DOHH2 (cell line): ENCODE measurements around the gene LIMS2.

Experiments
- H3F3A ChIP-seq: fragments of 200-600 bp; sonication (generic), shearing (Covaris generic); 2 replicates; pipeline ENCODE4 v1.6.0; 2016; ENCODE audit warnings: antibody characterized with exemption, mild to moderate bottlenecking; ENCODE audit not compliant: control insufficient read depth, insufficient read depth
- H3K27ac ChIP-seq: fragments of 200-600 bp; sonication (generic); 2 replicates; pipeline ENCODE4 v1.5.1; 2014; ENCODE audit warnings: low read depth, mild to moderate bottlenecking, low read length, moderate library complexity
- H3K27me3 ChIP-seq: fragments of 200-600 bp; sonication (generic); 2 replicates; pipeline ENCODE4 v1.6.1; 2014; ENCODE audit warnings: mild to moderate bottlenecking, low read length, mixed read lengths; ENCODE audit not compliant: control insufficient read depth
- H3K36me3 ChIP-seq: fragments of 200-600 bp; sonication (generic); 2 replicates; pipeline ENCODE4 v1.6.1; 2014; ENCODE audit warnings: mild to moderate bottlenecking, low read length, moderate library complexity, mixed read lengths; ENCODE audit not compliant: control insufficient read depth
- H3K4me1 ChIP-seq: fragments of 200-600 bp; sonication (generic); 2 replicates; pipeline ENCODE4 v1.6.1; 2014; ENCODE audit warnings: mild to moderate bottlenecking, low read length, mixed read lengths; ENCODE audit not compliant: control insufficient read depth
- H3K4me2 ChIP-seq: fragments of 200-600 bp; sonication (generic); 2 replicates; pipeline ENCODE4 v1.6.0; 2014; ENCODE audit warnings: mild to moderate bottlenecking, low read length, moderate library complexity
- H3K4me3 ChIP-seq: fragments of 200-600 bp; sonication (generic); 2 replicates; pipeline ENCODE4 v1.5.1; 2014; ENCODE audit warnings: mild to moderate bottlenecking, low read length, mixed read lengths
- H3K79me2 ChIP-seq: fragments of 200-600 bp; sonication (generic); 2 replicates; pipeline ENCODE4 v1.6.1; 2014; ENCODE audit warnings: mild to moderate bottlenecking, low read length, mixed read lengths; ENCODE audit not compliant: control insufficient read depth
- H3K9me2 ChIP-seq: fragments of 200-600 bp; sonication (generic); replicated peaks from 2 replicates; pipeline ENCODE4 v1.6.1; 2014; ENCODE audit warnings: mild to moderate bottlenecking, low read length, mixed read lengths; ENCODE audit not compliant: control insufficient read depth
- H3K9me3 ChIP-seq: fragments of 200-600 bp; sonication (generic); 2 replicates; pipeline ENCODE4 v1.6.1; 2014; ENCODE audit warnings: antibody characterized with exemption, low read length, mixed read lengths; ENCODE audit not compliant: control insufficient read depth, insufficient read depth
- H4K20me1 ChIP-seq: fragments of 200-600 bp; sonication (generic); 2 replicates; pipeline ENCODE4 v1.6.0; 2014; ENCODE audit warnings: low read depth, mild to moderate bottlenecking, antibody characterized with exemption, low read length, moderate library complexity; ENCODE audit not compliant: control insufficient read depth, insufficient read depth
- CTCF ChIP-seq: fragments of 200-600 bp; sonication (generic); IDR thresholded peaks from one replicate; pipeline ENCODE4 v1.5.1; 2014; ENCODE audit warnings: antibody characterized with exemption, mild to moderate bottlenecking, low read depth, low read length; ENCODE audit not compliant: poor library complexity, severe bottlenecking
- EZH2phosphoT487 ChIP-seq: fragments of 200-600 bp; sonication (generic); IDR thresholded peaks from 2 replicates; pipeline ENCODE4 v1.6.1; 2017; ENCODE audit warnings: borderline replicate concordance, mild to moderate bottlenecking, antibody characterized with exemption, low read length, moderate library complexity, mixed read lengths

Gene LIMS2

GRCh38 chr2:127608061-127609030, 67.0 kb downstream of the LIMS2 start:
- no peak overlapping the region for H3K4me3 ChIP-seq
- no peaks in the 10 kb centered on the region for H3K79me2 ChIP-seq
- TF ChIP-seq CTCF (no peak), EZH2phosphoT487 (no peak)
- no peaks in the 10 kb centered on the region for H3F3A ChIP-seq
- no peaks in the 10 kb centered on the region for H3K36me3 ChIP-seq
- H3K4me2 ChIP-seq: no peak overlapping the region
- H3K27me3 ChIP-seq: no peaks in the 10 kb centered on the region
- peaks cover 24% of the 10 kb centered on the region for H3K4me1 ChIP-seq
- no peak overlapping the region for H3K27ac ChIP-seq
- H4K20me1 ChIP-seq: no peaks in the 10 kb centered on the region
- no peaks in the 10 kb centered on the region for H3K9me3 ChIP-seq
- H3K9me2 ChIP-seq: no peaks in the 10 kb centered on the region

- H3F3A ChIP-seq: no peaks in the 10 kb centered on the region
- no peaks in the 10 kb centered on the region for H3K36me3 ChIP-seq
- peaks cover 24% of the 10 kb centered on the region for H3K4me1 ChIP-seq
- H3K27ac ChIP-seq: no peak overlapping the region
- TF ChIP-seq EZH2phosphoT487: no peak
- TF ChIP-seq CTCF: no peak
- no peak overlapping the region for H3K4me3 ChIP-seq
- H4K20me1 ChIP-seq: no peaks in the 10 kb centered on the region
- H3K27me3 ChIP-seq: no peaks in the 10 kb centered on the region
- H3K9me3 ChIP-seq: 0 out of 2 replicates have a peak, but pooled peaks cover 3% of the 10 kb centered on the region
- H3K4me2 ChIP-seq: no peak overlapping the region
- H3K79me2 ChIP-seq: no peaks in the 10 kb centered on the region
- no peaks in the 10 kb centered on the region for H3K9me2 ChIP-seq
These were observed 67.9 kb downstream of the LIMS2 start for GRCh38 chr2:127607399-127607908.

- no peak overlapping the region for H3K4me3 ChIP-seq
- 0 out of 2 replicates have a peak overlapping the region, but pooled peaks have one; percentile 13 for H3K4me2 ChIP-seq
- no peak overlapping the region for H3K27ac ChIP-seq
- H3K4me1 ChIP-seq: peaks cover 24% of the 10 kb centered on the region
- H3K79me2 ChIP-seq: no peaks in the 10 kb centered on the region
- H3K9me2 ChIP-seq: no peaks in the 10 kb centered on the region
- H3K9me3 ChIP-seq: 0 out of 2 replicates have a peak, but pooled peaks cover 3% of the 10 kb centered on the region
- H3K36me3 ChIP-seq: no peaks in the 10 kb centered on the region
- H3K27me3 ChIP-seq: no peaks in the 10 kb centered on the region
- TF ChIP-seq EZH2phosphoT487 (no peak), CTCF (no peak)
- no peaks in the 10 kb centered on the region for H4K20me1 ChIP-seq
- no peaks in the 10 kb centered on the region for H3F3A ChIP-seq
These were observed 68.5 kb downstream of the LIMS2 start for GRCh38 chr2:127606625-127607398.
